K562 (cell line): ENCODE data around the gene TMEM154. TPM values are rescaled to one million over a fixed set of nuclear protein-coding genes. Genes with fewer than 3 reads are reported as not detected.

Experiments used
- ATAC-seq: fragments of 200-7000 bp; cut with Tn5 transposase; 3 replicates; pipeline ENCODE4 v1.9.1; 2020; ENCODE audit warnings: moderate library complexity
- BruUV-seq: library from RNA; stranded (reverse); fragments of 400-500 nt; replicated peaks from 2 replicates; lab custom pipeline; 2021; lab: Mats Ljungman, UMichigan
- CTCF ChIA-PET: fragments of 300-600 bp; formaldehyde crosslinking; extraction: SDS; loops from one replicate; lab custom pipeline; 2021; ENCODE audit warnings: low intra/inter-chr PET ratio; lab: Yijun Ruan, JAX
- POLR2A ChIA-PET: fragments of 300-600, 350-650 bp; sonication (Branson Sonifier 250); formaldehyde crosslinking; extraction: SDS; loops from one replicate; lab custom pipeline; 2021; ENCODE audit warnings: antibody characterized with exemption, inconsistent platforms; lab: Yijun Ruan, JAX
- DNase-seq, 4 experiments: peaks; one replicate each; pipeline versions ENCODE4 v3.0.0 to v3.0.0-alpha.2; 2011 to 2018; ENCODE audit warnings: low spot score in 3 of 4, mixed read lengths in 3 of 4; ENCODE audit errors: extremely low read depth in 1 of 4
- FAIRE-seq: peaks from 2 replicates; lab custom pipeline; 2011; peaks lifted over from hg19 to GRCh38; lab: Jason Lieb, UNC
- H2AFZ ChIP-seq: 2 replicates; pipeline ENCODE4 v1.6.0; 2011; ENCODE audit warnings: low read depth, low read length, control low read depth, inconsistent platforms
- H3K27ac ChIP-seq: fragments of 200-600 bp; 3 replicates; pipeline ENCODE4 v1.8.0; 2011; ENCODE audit warnings: low read depth, mild to moderate bottlenecking, control low read depth, inconsistent platforms, low read length, moderate library complexity, mixed read lengths; ENCODE audit errors: extremely low read depth
- H3K27me3 ChIP-seq, 2 experiments: fragments of 300-600 bp in 1 of 2; 2 replicates in 1 of 2; 3 replicates in 1 of 2; pipeline versions ENCODE4 v1.6.0 to v1.8.0; 2011; ENCODE audit warnings: inconsistent platforms in 2 of 2, low read length in 2 of 2, mild to moderate bottlenecking in 1 of 2, mixed read lengths in 1 of 2, moderate library complexity in 1 of 2; ENCODE audit not compliant: control insufficient read depth in 2 of 2, insufficient read depth in 2 of 2
- H3K36me3 ChIP-seq: fragments of 300-600 bp; 3 replicates; pipeline ENCODE4 v1.8.0; 2011; ENCODE audit warnings: mild to moderate bottlenecking, low read length, inconsistent platforms; ENCODE audit not compliant: control insufficient read depth, insufficient read depth
- H3K4me1 ChIP-seq, 2 experiments: fragments of 200-600 bp in 1 of 2; replicated peaks in 1 of 2; 2 replicates in 1 of 2; 3 replicates in 1 of 2; pipeline versions ENCODE4 v1.5.1 to v1.8.0; 2011; ENCODE audit warnings: inconsistent platforms in 2 of 2, low read length in 2 of 2, mild to moderate bottlenecking in 1 of 2, mixed read lengths in 1 of 2, moderate library complexity in 1 of 2; ENCODE audit not compliant: control insufficient read depth in 2 of 2, insufficient read depth in 2 of 2
- H3K4me2 ChIP-seq: 2 replicates; pipeline ENCODE4 v1.6.1; 2011; ENCODE audit warnings: low read length, control low read depth, inconsistent platforms, mixed read lengths; ENCODE audit not compliant: insufficient read depth
- H3K4me3 ChIP-seq: fragments of 200-600 bp; sonication (generic), shearing (Covaris generic); 2 replicates; pipeline ENCODE4 v1.5.1; 2016; ENCODE audit warnings: control low read depth, inconsistent platforms
- H3K79me2 ChIP-seq: fragments of 200-600 bp; 3 replicates; pipeline ENCODE4 v1.8.0; 2011; ENCODE audit warnings: low read length, inconsistent platforms; ENCODE audit not compliant: control insufficient read depth, insufficient read depth
- H3K9ac ChIP-seq, 2 experiments: 2 replicates each; pipeline versions ENCODE4 v1.6.0 to v1.6.1; 2011; ENCODE audit warnings: low read depth in 2 of 2, low read length in 2 of 2, control low read depth in 1 of 2, inconsistent platforms in 1 of 2, mild to moderate bottlenecking in 1 of 2, mixed read lengths in 1 of 2; ENCODE audit not compliant: insufficient read depth in 1 of 2
- H3K9me1 ChIP-seq: one replicate; pipeline ENCODE4 v1.6.0; 2011; ENCODE audit warnings: inconsistent platforms, mild to moderate bottlenecking, low read length, moderate library complexity; ENCODE audit not compliant: control insufficient read depth, insufficient read depth
- H3K9me3 ChIP-seq: replicated peaks from 2 replicates; pipeline ENCODE4 v1.5.1; 2011; ENCODE audit warnings: low read depth, low read length, inconsistent platforms; ENCODE audit not compliant: control insufficient read depth, insufficient read depth
- H4K20me1 ChIP-seq: replicated peaks from 2 replicates; pipeline ENCODE4 v1.6.1; 2011; ENCODE audit warnings: low read length, inconsistent platforms, mixed read lengths; ENCODE audit not compliant: control insufficient read depth, insufficient read depth
- HNRNPH1 ChIP-seq: fragments of 200-400 bp; formaldehyde crosslinking; optimal IDR thresholded peaks from 2 replicates; pipeline ENCODE3; 2017; ENCODE audit warnings: low read depth, mild to moderate bottlenecking, low read length, moderate library complexity
- LCOR ChIP-seq: sonication (generic); formaldehyde crosslinking; IDR thresholded peaks from 2 replicates; pipeline ENCODE4 v1.8.0; 2022; ENCODE audit warnings: mild to moderate bottlenecking, missing genetic modification reagents
- NFATC3 ChIP-seq: fragments of 450-650 bp; IDR thresholded peaks from 2 replicates; pipeline ENCODE4 v1.6.1; 2017; ENCODE audit warnings: mild to moderate bottlenecking
- NFIX ChIP-seq: fragments of 250-450 bp; sonication (Bioruptor Pico); IDR thresholded peaks from 2 replicates; pipeline ENCODE4 v1.4.0; 2020; ENCODE audit warnings: low read depth, mild to moderate bottlenecking, moderate library complexity
- PYGO2 ChIP-seq: fragments of 450-650 bp; IDR thresholded peaks from 2 replicates; pipeline ENCODE4 v1.6.1; 2016; ENCODE audit warnings: mild to moderate bottlenecking, missing genetic modification characterization, moderate library complexity, missing compliant biosample characterization
- YY1 ChIP-seq, 3 experiments: IDR thresholded peaks; 2 replicates each; pipeline ENCODE4 v1.6.1; 2011; ENCODE audit warnings: low read length in 2 of 3, mild to moderate bottlenecking in 2 of 3, moderate library complexity in 2 of 3, borderline replicate concordance in 1 of 3, control low read depth in 1 of 3, low read depth in 1 of 3; ENCODE audit not compliant: insufficient read depth in 3 of 3, insufficient replicate concordance in 2 of 3, control insufficient read depth in 1 of 3, insufficient read length in 1 of 3; ENCODE audit errors: extremely low read depth in 1 of 3
- ZBTB1 ChIP-seq: sonication (generic); formaldehyde crosslinking; IDR thresholded peaks from 2 replicates; pipeline ENCODE4 v1.8.1; 2023; ENCODE audit warnings: missing genetic modification reagents, low read depth, mild to moderate bottlenecking, borderline replicate concordance
- ZNF133 ChIP-seq: fragments of 250-450 bp; sonication (Bioruptor Pico); IDR thresholded peaks from 2 replicates; pipeline ENCODE4 v1.4.0; 2020; ENCODE audit warnings: mild to moderate bottlenecking
- ZNF212 ChIP-seq: fragments of 450-650 bp; formaldehyde crosslinking; IDR thresholded peaks from 2 replicates; pipeline ENCODE4 v1.4.0; 2020; ENCODE audit warnings: mild to moderate bottlenecking
- ZNF354B ChIP-seq: fragments of 250-450 bp; sonication (Bioruptor Pico); IDR thresholded peaks from 2 replicates; pipeline ENCODE4 v1.4.0; 2020
- ZNF436 ChIP-seq: fragments of 250-450, 450-650 bp; sonication (Bioruptor Pico); formaldehyde crosslinking; IDR thresholded peaks from 2 replicates; pipeline ENCODE4 v1.7.0; 2020; ENCODE audit warnings: mild to moderate bottlenecking
- ZNF707 ChIP-seq: fragments of 250-450 bp; sonication (Bioruptor Pico); conservative IDR thresholded peaks from 2 replicates; pipeline ENCODE4 v1.8.0; 2022; ENCODE audit warnings: inconsistent platforms, mild to moderate bottlenecking, moderate library complexity
- WGBS: fragments of 100-300 bp; shearing (Covaris generic); methylation state at CpG from one replicate; pipeline ENCODE4 v1.1.6; 2016; ENCODE audit warnings: low coverage, mixed read lengths; ENCODE audit not compliant: insufficient coverage; ENCODE audit errors: missing lambda C conversion rate; 5-methylcytosine and 5-hydroxymethylcytosine counted together
- in situ Hi-C: fragments of 300-500 bp; cut with MboI; formaldehyde crosslinking; loops from 4 replicates; pipeline ENCODE4 v1.15.0; 2018; ENCODE audit warnings: inconsistent platforms, mixed read lengths
- intact Hi-C: fragments of 100-400 bp; cut with micrococcal nuclease; formaldehyde crosslinking; loops from 2 replicates; pipeline ENCODE4 v1.14.2; 2022
- polyA plus RNA-seq, 8 experiments: library from polyadenylated mRNA; depleted of rRNA in 4 of 8; stranded (reverse) in 5 of 8; unstranded in 3 of 8; fragments of >200 nt; fragmentation: Nextera tagmentation in 2 of 8; fragmentation: Illumina TruSeq in 1 of 8; extraction: Ambion mirVana in 2 of 8; extraction: Trizol in 1 of 8; gene quantifications; 2 replicates each; pipeline versions ENCODE4 v1.2.1 to v1.2.3, GENCODE V29; 2011 to 2014; ENCODE audit warnings: inconsistent platforms in 1 of 8, missing spikeins in 1 of 8
- total RNA-seq, 7 experiments: library from RNA; depleted of rRNA in 6 of 7; stranded (reverse); fragments of >200 nt in 6 of 7; fragmentation: Illumina TruSeq in 2 of 7; extraction: Trizol in 2 of 7; gene quantifications; 2 replicates each; pipeline versions ENCODE4 v1.2.1 to v1.2.3, GENCODE V29; 2011 to 2021; ENCODE audit warnings: low replicate concordance in 1 of 7
- TF ChIP-seq, protein P1 (sequence below): fragments of 450-650 bp; formaldehyde crosslinking; IDR thresholded peaks from 2 replicates; pipeline ENCODE4 v1.4.0; 2020; ENCODE audit warnings: mild to moderate bottlenecking, moderate library complexity

TMEM154 gene
- total and polyA plus RNA-seq, 9 of the 15 experiments (the other 6 are each of a cell fraction or from before 2014, with no cell fraction given), result 0.13 to 1.8 (median 0.58) TPM

DNA sequence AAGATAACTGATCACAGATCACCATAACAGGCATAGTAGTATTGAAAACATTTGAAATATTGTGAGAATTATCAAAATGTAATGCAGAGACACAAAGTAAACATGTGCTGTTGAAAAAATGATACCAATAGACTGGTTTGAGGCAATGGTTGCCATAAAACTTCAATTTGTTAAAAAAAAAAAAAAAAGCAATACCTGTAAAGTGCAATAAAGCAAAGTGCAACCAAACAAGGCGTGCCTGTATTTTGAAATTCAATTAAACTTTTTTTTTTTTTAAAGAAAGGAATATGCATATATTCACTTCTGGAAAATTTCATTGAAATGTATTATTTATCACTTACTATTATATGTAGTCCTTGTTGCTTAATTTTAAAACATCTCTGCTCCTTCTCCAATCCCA, 27.7 kb downstream of the TMEM154 start:
- TF ChIP-seq NFIX (CRISPR knock-in tag) (no peak), ZNF212 (CRISPR knock-in tag) (no peak), YY1 (IDR thresholded peaks at IDR 0.05; ENCODE audit: borderline replicate concordance in 1 of 3, control insufficient read depth in 1 of 3, extremely low read depth in 1 of 3, insufficient read depth in 3 of 3, insufficient read length in 1 of 3, insufficient replicate concordance in 2 of 3, low read depth in 1 of 3, low read length in 2 of 3) (no peak), LCOR (no peak), ZNF133 (CRISPR knock-in tag) (no peak), NFATC3 (no peak), ZNF354B (CRISPR knock-in tag) (no peak), HNRNPH1 (no peak), ZNF436 (no peak), ZNF707 (no peak), ZBTB1 (CRISPR knock-in tag) (no peak), PYGO2 (tag) (no peak)
- TF ChIP-seq, protein P1, sequence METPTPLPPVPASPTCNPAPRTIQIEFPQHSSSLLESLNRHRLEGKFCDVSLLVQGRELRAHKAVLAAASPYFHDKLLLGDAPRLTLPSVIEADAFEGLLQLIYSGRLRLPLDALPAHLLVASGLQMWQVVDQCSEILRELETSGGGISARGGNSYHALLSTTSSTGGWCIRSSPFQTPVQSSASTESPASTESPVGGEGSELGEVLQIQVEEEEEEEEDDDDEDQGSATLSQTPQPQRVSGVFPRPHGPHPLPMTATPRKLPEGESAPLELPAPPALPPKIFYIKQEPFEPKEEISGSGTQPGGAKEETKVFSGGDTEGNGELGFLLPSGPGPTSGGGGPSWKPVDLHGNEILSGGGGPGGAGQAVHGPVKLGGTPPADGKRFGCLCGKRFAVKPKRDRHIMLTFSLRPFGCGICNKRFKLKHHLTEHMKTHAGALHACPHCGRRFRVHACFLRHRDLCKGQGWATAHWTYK (CRISPR knock-in tag), result no peak
- TF ChIP-seq, all 486 proteins: peak for 0
- Histone ChIP-seq H3K27me3 (no peaks in the 10 kb centered on the region; a peak in 1 of 5 replicates), H3K9me3 (no peaks in the 10 kb centered on the region), H2AFZ (no peak overlapping the region), H3K4me2 (no peak overlapping the region), H4K20me1 (no peaks in the 10 kb centered on the region), H3K4me3 (no peak overlapping the region), H3K4me1 (no peaks in the 10 kb centered on the region), H3K36me3 (no peaks in the 10 kb centered on the region), H3K9ac (no peak overlapping the region), H3K9me1 (no peaks in the 10 kb centered on the region), H3K27ac (no peak overlapping the region), H3K79me2 (no peaks in the 10 kb centered on the region)
- no TSS peak for BruUV-seq
- POLR2A ChIA-PET, result no interaction called here
- WGBS, result 27% methylated on average over 1 of the region's 1 CpG
- DNase-seq, result no peak
- in situ Hi-C loops (no loop called here), intact Hi-C loops (no loop called here)
- CTCF ChIA-PET, result no interaction called here
- FAIRE-seq, result no peak
- ATAC-seq, result no peak
